Hepatocyte (in vitro differentiated cells): Measurements from ENCODE around the gene ZC3H6. TPM values are rescaled to one million over a fixed set of nuclear protein-coding genes. Genes with fewer than 3 reads are reported as not detected.

Experiments used
- DNase-seq: peaks from one replicate; pipeline ENCODE4 v3.0.0-alpha.2; 2016; ENCODE audit warnings: low spot score
- H2AFZ ChIP-seq: fragments of 200-600 bp; sonication (generic); 2 replicates; pipeline ENCODE4 v1.6.0; 2016; ENCODE audit warnings: antibody characterized with exemption, mild to moderate bottlenecking
- H3K27ac ChIP-seq: fragments of 200-600 bp; sonication (generic); 2 replicates; pipeline ENCODE4 v1.5.1; 2016; ENCODE audit warnings: mild to moderate bottlenecking
- H3K27me3 ChIP-seq: fragments of 200-600 bp; sonication (generic); 2 replicates; pipeline ENCODE4 v1.6.1; 2016
- H3K36me3 ChIP-seq: fragments of 200-600 bp; sonication (generic); replicated peaks from 2 replicates; pipeline ENCODE4 v1.5.1; 2016; ENCODE audit warnings: low read depth; ENCODE audit not compliant: insufficient read depth
- H3K4me1 ChIP-seq: fragments of 200-600 bp; sonication (generic); 2 replicates; pipeline ENCODE4 v1.5.1; 2016; ENCODE audit warnings: mild to moderate bottlenecking, moderate library complexity; ENCODE audit not compliant: insufficient read depth
- H3K4me2 ChIP-seq: fragments of 200-600 bp; sonication (generic); 2 replicates; pipeline ENCODE4 v1.6.0; 2016
- H3K4me3 ChIP-seq: fragments of 200-600 bp; sonication (generic); 2 replicates; pipeline ENCODE4 v1.5.1; 2016; ENCODE audit warnings: mild to moderate bottlenecking
- H3K79me2 ChIP-seq: fragments of 200-600 bp; sonication (generic); 2 replicates; pipeline ENCODE4 v1.6.0; 2017; ENCODE audit warnings: mild to moderate bottlenecking
- H3K9me2 ChIP-seq: fragments of 200-600 bp; sonication (generic); replicated peaks from 2 replicates; pipeline ENCODE4 v1.6.0; 2017; ENCODE audit warnings: mild to moderate bottlenecking; ENCODE audit not compliant: insufficient read depth
- H3K9me3 ChIP-seq: fragments of 200-600 bp; sonication (generic); 2 replicates; pipeline ENCODE4 v1.5.1; 2016; ENCODE audit warnings: low read depth, mild to moderate bottlenecking
- H4K20me1 ChIP-seq: fragments of 200-600 bp; sonication (generic); 2 replicates; pipeline ENCODE4 v1.6.0; 2016; ENCODE audit warnings: mild to moderate bottlenecking; ENCODE audit not compliant: insufficient read depth, poor library complexity, severe bottlenecking
- CTCF ChIP-seq: fragments of 200-600 bp; sonication (generic); IDR thresholded peaks from 2 replicates; pipeline ENCODE4 v1.5.1; 2016; ENCODE audit warnings: antibody characterized with exemption, mild to moderate bottlenecking; ENCODE audit not compliant: poor library complexity
- EZH2 ChIP-seq: fragments of 200-600 bp; sonication (generic); IDR thresholded peaks from 2 replicates; pipeline ENCODE4 v1.6.1; 2016; ENCODE audit warnings: antibody characterized with exemption, mild to moderate bottlenecking, borderline replicate concordance
- EZH2phosphoT487 ChIP-seq: fragments of 200-600 bp; sonication (generic); IDR thresholded peaks from one replicate; pipeline ENCODE4 v1.6.1; 2018; ENCODE audit warnings: antibody characterized with exemption, mild to moderate bottlenecking, low read depth, moderate library complexity; ENCODE audit not compliant: unreplicated experiment, severe bottlenecking
- WGBS: methylation state at CpG from one replicate; pipeline ENCODE4 v1.1.6; 2016; ENCODE audit warnings: low lambda C conversion rate; ENCODE audit errors: missing lambda C conversion rate; 5-methylcytosine and 5-hydroxymethylcytosine counted together
- polyA plus RNA-seq: library from polyadenylated mRNA; unstranded; fragments of >200 nt; fragmentation: Nextera tagmentation; extraction: Ambion mirVana; gene quantifications from 2 replicates; pipeline ENCODE4 v1.2.1, GENCODE V29; 2016
- total RNA-seq: library from RNA; depleted of rRNA; stranded (reverse); fragments of >200 nt; gene quantifications from 2 replicates; pipeline ENCODE4 v1.2.3, GENCODE V29; 2014

ZC3H6 gene
- total and polyA plus RNA-seq, 2 experiments from 2014 or later, result 1.5 to 4.5 TPM

GRCh38 chr2:112305132-112305531, 29.7 kb downstream of the ZC3H6 start:
- Histone ChIP-seq H3K9me3 (no peaks in the 10 kb centered on the region), H2AFZ (no peak overlapping the region), H3K27me3 (no peaks in the 10 kb centered on the region), H3K36me3 (no peaks in the 10 kb centered on the region), H4K20me1 (no peaks in the 10 kb centered on the region), H3K27ac (no peak overlapping the region), H3K79me2 (no peaks in the 10 kb centered on the region), H3K9me2 (no peaks in the 10 kb centered on the region), H3K4me3 (no peak overlapping the region), H3K4me2 (no peak overlapping the region), H3K4me1 (no peaks in the 10 kb centered on the region)
- no peak for DNase-seq
- no peak for TF ChIP-seq EZH2
- TF ChIP-seq CTCF, result no peak
- TF ChIP-seq EZH2phosphoT487, result no peak
- 94% methylated on average over 1 of the region's 1 CpG for WGBS

GRCh38 chr2:112310906-112311305, 35.5 kb downstream of the ZC3H6 start:
- Histone ChIP-seq H3K27me3 (no peaks in the 10 kb centered on the region), H3K4me1 (no peaks in the 10 kb centered on the region)

GRCh38 chr2:112311932-112312331, 36.5 kb downstream of the ZC3H6 start:
- H2AFZ ChIP-seq, result no peak overlapping the region
- no peak overlapping the region for H3K27ac ChIP-seq
- H3K4me1 ChIP-seq, result peaks cover 5% of the 10 kb centered on the region
- H3K9me3 ChIP-seq, result no peaks in the 10 kb centered on the region
- no peak overlapping the region for H3K4me3 ChIP-seq
- H3K9me2 ChIP-seq, result no peaks in the 10 kb centered on the region
- TF ChIP-seq EZH2phosphoT487, result no peak
- no peak for TF ChIP-seq EZH2
- no peak for TF ChIP-seq CTCF
- no peak for DNase-seq
- no peaks in the 10 kb centered on the region for H3K79me2 ChIP-seq
- H3K4me2 ChIP-seq, result no peak overlapping the region
- no peaks in the 10 kb centered on the region for H3K27me3 ChIP-seq
- H4K20me1 ChIP-seq, result no peaks in the 10 kb centered on the region
- no peaks in the 10 kb centered on the region for H3K36me3 ChIP-seq

More at GRCh38 chr2:112310906-112311305, 35.5 kb downstream of the ZC3H6 start:
- Histone ChIP-seq H4K20me1 (no peaks in the 10 kb centered on the region), H3K79me2 (no peaks in the 10 kb centered on the region), H2AFZ (no peak overlapping the region), H3K27ac (no peak overlapping the region), H3K4me3 (no peak overlapping the region), H3K9me3 (no peaks in the 10 kb centered on the region), H3K36me3 (no peaks in the 10 kb centered on the region), H3K9me2 (no peaks in the 10 kb centered on the region), H3K4me2 (no peak overlapping the region)
- DNase-seq, result no peak
- TF ChIP-seq EZH2phosphoT487 (no peak), CTCF (no peak), EZH2 (no peak)

- TF ChIP-seq CTCF, result no peak
- TF ChIP-seq EZH2phosphoT487, result no peak
- TF ChIP-seq EZH2, result no peak
- no peak for DNase-seq
- Histone ChIP-seq H3K27ac (no peak overlapping the region), H3K4me1 (peaks cover 7% of the 10 kb centered on the region), H2AFZ (no peak overlapping the region), H3K9me2 (no peaks in the 10 kb centered on the region), H3K79me2 (no peaks in the 10 kb centered on the region), H4K20me1 (no peaks in the 10 kb centered on the region), H3K4me2 (no peak overlapping the region), H3K36me3 (no peaks in the 10 kb centered on the region), H3K27me3 (no peaks in the 10 kb centered on the region), H3K4me3 (no peak overlapping the region), H3K9me3 (no peaks in the 10 kb centered on the region)
- WGBS, result 100% methylated on average over 2 of the region's 2 CpGs
These were observed 37.4 kb downstream of the ZC3H6 start for GRCh38 chr2:112312821-112313220.
